Mucosa of descending colon (tissue), 3 donors: ENCODE data around the gene FCER1A. TPM values are rescaled to one million over a fixed set of nuclear protein-coding genes. Genes with fewer than 3 reads are reported as not detected.

Source experiments
- ATAC-seq: fragments of 200-7000 bp; cut with Tn5 transposase; one replicate; pipeline ENCODE4 v1.9.1; 2020; ENCODE audit warnings: mild to moderate bottlenecking, moderate library complexity
- DNase-seq, 3 donors: peaks; one replicate each; pipeline ENCODE4 v3.0.0-alpha.2; 2020
- H3K36me3 ChIP-seq: fragments of 200-600 bp; one replicate; pipeline ENCODE4 v1.8.0; 2021; ENCODE audit warnings: low read depth, mild to moderate bottlenecking
- H3K4me1 ChIP-seq: fragments of 200-600 bp; one replicate; pipeline ENCODE4 v1.8.0; 2021; ENCODE audit warnings: low read depth, mild to moderate bottlenecking
- H3K4me3 ChIP-seq: fragments of 200-600 bp; one replicate; pipeline ENCODE4 v1.8.0; 2021; ENCODE audit warnings: mild to moderate bottlenecking
- H3K9me3 ChIP-seq: fragments of 200-600 bp; one replicate; pipeline ENCODE4 v1.8.0; 2021; ENCODE audit warnings: mild to moderate bottlenecking
- intact Hi-C, 2 donors: fragments of 100-400 bp; cut with DNase I in 1 of 2; cut with micrococcal nuclease in 1 of 2; formaldehyde crosslinking; loops; one replicate each; pipeline versions ENCODE4 v1.11.0 to v1.11.1; 2022; cut with DNase I, micrococcal nuclease
- total RNA-seq, 3 donors: library from RNA; stranded (reverse); fragmentation: NEBNext Ultra II Directional in 2 of 3; extraction: Animal tissue kit (Norgen Biotek cat#: 25700) in 2 of 3; gene quantifications; one replicate each; pipeline versions ENCODE4 v1.2.1 to v1.2.4, GENCODE V29; 2021 to 2023
- TF ChIP-seq, protein P1 (sequence below): fragments of 200-600 bp; IDR thresholded peaks from one replicate; pipeline ENCODE4 v1.8.0; 2022; ENCODE audit warnings: antibody characterized with exemption, mild to moderate bottlenecking
- donor health status: DM: no; HTN: no; CAD: no; lungs with moderate emphysema.
- donor health status: DM: no; HTN: no; CAD: no.
- donor health status: DM: no; HTN: yes; CAD: no.

Gene FCER1A
- total RNA-seq, 3 donors from 2014 or later: 0.46 to 1.7 (median 1.1) TPM

DNA sequence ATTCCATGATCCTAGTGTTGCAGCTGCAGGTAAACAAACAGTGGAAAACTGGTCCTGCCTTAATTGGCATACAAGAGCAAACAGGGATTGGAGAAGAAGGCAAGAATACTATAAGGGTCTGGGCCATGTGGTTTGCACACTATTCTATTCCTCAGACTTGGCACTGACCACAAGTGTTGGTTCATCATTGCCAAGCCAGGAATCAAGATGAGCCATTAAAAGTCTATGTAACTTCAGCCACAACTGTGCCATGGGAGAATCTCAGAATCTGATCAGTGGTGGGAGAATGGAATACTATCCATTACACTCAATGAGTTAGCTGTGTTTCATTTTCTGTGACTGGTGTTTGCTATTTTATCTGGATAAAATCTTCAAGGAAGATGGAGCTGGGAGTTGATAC is 26.2 kb upstream of the FCER1A start:
- Histone ChIP-seq H3K4me1 (no peaks in the 10 kb centered on the region), H3K36me3 (no peaks in the 10 kb centered on the region), H3K4me3 (no peak overlapping the region), H3K9me3 (no peaks in the 10 kb centered on the region)
- intact Hi-C loops: no loop called here
- TF ChIP-seq, protein P1, sequence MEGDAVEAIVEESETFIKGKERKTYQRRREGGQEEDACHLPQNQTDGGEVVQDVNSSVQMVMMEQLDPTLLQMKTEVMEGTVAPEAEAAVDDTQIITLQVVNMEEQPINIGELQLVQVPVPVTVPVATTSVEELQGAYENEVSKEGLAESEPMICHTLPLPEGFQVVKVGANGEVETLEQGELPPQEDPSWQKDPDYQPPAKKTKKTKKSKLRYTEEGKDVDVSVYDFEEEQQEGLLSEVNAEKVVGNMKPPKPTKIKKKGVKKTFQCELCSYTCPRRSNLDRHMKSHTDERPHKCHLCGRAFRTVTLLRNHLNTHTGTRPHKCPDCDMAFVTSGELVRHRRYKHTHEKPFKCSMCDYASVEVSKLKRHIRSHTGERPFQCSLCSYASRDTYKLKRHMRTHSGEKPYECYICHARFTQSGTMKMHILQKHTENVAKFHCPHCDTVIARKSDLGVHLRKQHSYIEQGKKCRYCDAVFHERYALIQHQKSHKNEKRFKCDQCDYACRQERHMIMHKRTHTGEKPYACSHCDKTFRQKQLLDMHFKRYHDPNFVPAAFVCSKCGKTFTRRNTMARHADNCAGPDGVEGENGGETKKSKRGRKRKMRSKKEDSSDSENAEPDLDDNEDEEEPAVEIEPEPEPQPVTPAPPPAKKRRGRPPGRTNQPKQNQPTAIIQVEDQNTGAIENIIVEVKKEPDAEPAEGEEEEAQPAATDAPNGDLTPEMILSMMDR: no peak
- DNase-seq (no peak), ATAC-seq (no peak)

DNA sequence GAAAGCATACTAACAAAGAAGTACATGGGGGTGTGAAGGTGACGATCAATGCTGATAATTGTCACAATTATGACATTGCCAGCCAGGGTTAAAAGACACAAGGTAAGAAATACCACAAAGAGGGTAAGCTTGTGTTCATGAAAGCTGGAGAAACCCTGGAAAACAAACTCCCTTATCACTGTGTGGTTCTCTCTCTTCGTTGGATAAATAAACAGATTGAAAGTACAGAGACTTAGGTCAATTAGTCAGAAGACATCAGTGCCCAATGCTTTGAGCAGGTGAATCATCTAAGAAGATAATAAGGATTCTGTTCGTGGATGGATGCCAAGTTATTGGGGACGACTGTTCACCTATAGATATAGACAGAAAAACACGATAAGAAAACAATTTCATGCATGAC is 22.4 kb upstream of the FCER1A start:
- no peak overlapping the region for H3K4me3 ChIP-seq
- DNase-seq: no peak
- no peaks in the 10 kb centered on the region for H3K9me3 ChIP-seq
- no peaks in the 10 kb centered on the region for H3K4me1 ChIP-seq
- no peak for ATAC-seq
- intact Hi-C loops: no loop called here
- H3K36me3 ChIP-seq: no peaks in the 10 kb centered on the region
- TF ChIP-seq, protein P1: no peak

DNA sequence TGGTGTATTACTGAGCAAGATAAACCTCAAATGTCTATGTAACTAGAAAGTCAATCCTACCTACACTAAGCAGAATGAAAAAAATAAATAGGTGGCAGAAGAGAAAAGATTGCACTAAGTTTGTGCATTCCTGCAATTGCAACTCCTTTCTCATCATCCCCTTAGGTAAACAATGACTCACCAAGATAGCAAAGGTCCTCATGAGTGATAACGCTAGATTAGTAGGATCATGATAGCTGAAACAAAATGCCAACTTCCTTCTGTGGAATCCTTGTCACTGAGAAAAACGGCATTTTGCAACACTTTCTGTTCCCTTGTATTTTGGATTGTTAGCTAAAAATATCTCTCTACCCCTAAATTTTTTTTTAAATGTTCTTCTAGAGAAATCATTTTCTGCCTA is 20.0 kb upstream of the FCER1A start:
- DNase-seq (no peak), ATAC-seq (no peak)
- no peaks in the 10 kb centered on the region for H3K9me3 ChIP-seq
- TF ChIP-seq, protein P1: no peak
- no peak overlapping the region for H3K4me3 ChIP-seq
- no peaks in the 10 kb centered on the region for H3K36me3 ChIP-seq
- intact Hi-C loops: no loop called here
- H3K4me1 ChIP-seq: no peaks in the 10 kb centered on the region

DNA sequence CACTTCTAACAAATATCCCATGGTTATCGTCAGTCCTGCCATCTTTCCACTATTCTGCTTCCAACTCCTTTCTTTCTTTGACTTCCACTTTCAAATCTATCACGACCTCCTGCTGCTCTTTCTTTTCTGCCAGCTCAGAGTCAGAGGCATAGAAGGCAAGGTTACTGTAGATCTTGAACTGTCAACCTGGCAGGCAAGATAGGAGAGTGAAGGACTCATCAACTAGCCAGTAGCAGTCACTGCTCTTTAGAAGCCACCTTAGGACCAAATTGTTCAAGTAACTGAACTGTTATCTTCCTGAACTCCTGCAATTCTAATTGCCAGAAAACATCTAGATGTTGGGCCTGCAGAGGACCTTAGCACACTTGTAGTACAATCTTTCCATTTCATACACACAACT is 13.1 kb upstream of the FCER1A start:
- no peak for DNase-seq
- no peak for ATAC-seq
- Histone ChIP-seq H3K4me3 (no peak overlapping the region), H3K36me3 (no peaks in the 10 kb centered on the region), H3K9me3 (no peaks in the 10 kb centered on the region), H3K4me1 (no peaks in the 10 kb centered on the region)
- TF ChIP-seq, protein P1: no peak
- intact Hi-C loops: no loop called here

DNA sequence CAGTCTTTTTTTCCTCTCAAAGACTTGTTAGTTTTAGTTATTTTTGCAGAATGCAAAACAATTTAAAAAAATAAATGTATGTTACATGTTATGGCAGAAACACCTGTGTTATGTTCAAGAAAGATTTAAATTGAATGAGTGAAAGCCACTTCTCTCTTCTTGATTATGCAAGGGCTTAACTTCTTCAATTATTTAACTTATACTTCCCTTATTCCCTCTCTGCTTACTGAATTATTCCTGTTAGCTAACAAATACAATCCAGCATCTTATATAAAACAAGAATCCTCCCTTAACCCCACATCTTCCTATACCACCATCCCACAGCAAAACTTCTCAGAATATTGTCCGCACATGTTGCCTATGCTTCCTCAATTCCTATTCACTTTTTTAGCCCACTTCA is 10.7 kb upstream of the FCER1A start:
- Histone ChIP-seq H3K4me3 (no peak overlapping the region), H3K9me3 (no peaks in the 10 kb centered on the region), H3K36me3 (no peaks in the 10 kb centered on the region), H3K4me1 (no peaks in the 10 kb centered on the region)
- intact Hi-C loops: no loop called here
- ATAC-seq (no peak), DNase-seq (no peak)
- TF ChIP-seq, protein P1: no peak

DNA sequence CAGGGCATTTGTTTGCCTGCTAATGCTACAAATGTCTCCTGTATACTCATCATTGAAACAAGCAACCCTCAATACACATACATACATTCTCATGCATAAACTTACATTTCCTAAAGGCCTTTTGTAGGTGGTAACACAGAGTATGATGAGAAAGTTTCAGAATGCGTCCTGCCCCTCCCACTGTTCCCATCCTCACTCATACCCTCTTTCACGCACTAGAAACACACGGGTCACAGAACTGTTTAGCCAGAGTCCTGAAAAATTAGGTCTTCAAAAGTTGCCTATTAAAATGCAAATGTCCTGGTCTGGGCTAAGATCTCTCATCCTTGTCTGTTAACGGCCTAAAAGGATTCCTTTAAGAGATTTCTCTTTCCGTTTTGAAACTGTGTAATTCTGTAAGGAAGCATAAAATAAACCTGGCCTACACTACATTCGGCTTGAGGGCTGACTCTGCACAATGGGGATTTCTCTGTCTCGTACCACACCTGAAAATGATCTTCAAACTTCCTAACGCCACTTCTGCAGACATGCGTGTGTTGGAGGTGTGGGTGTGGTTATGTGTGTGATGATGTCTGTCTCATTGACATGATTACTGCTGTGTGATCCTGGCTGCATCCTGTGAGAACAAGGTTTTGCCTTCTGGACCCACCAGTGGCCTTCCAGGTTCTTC is 5.3 kb upstream of the FCER1A start:
- Histone ChIP-seq H3K4me3 (no peak overlapping the region), H3K36me3 (no peaks in the 10 kb centered on the region), H3K9me3 (no peaks in the 10 kb centered on the region), H3K4me1 (no peaks in the 10 kb centered on the region)
- intact Hi-C loops: no loop called here
- ATAC-seq (no peak), DNase-seq (no peak)
- TF ChIP-seq, protein P1: no peak
